GM12874 (cell line): ENCODE data around the gene PPP1R15B.

Experiments used
- TF ChIP-seq, protein P1 (sequence below): IDR thresholded peaks from 2 replicates; pipeline ENCODE4 v1.5.1; 2011; ENCODE audit warnings: low read depth, mild to moderate bottlenecking, control low read depth, low read length, moderate library complexity; ENCODE audit not compliant: insufficient read depth

PPP1R15B gene

GRCh38 chr1:204384636-204385352 is 26.8 kb downstream of the PPP1R15B start:
- TF ChIP-seq, protein P1, sequence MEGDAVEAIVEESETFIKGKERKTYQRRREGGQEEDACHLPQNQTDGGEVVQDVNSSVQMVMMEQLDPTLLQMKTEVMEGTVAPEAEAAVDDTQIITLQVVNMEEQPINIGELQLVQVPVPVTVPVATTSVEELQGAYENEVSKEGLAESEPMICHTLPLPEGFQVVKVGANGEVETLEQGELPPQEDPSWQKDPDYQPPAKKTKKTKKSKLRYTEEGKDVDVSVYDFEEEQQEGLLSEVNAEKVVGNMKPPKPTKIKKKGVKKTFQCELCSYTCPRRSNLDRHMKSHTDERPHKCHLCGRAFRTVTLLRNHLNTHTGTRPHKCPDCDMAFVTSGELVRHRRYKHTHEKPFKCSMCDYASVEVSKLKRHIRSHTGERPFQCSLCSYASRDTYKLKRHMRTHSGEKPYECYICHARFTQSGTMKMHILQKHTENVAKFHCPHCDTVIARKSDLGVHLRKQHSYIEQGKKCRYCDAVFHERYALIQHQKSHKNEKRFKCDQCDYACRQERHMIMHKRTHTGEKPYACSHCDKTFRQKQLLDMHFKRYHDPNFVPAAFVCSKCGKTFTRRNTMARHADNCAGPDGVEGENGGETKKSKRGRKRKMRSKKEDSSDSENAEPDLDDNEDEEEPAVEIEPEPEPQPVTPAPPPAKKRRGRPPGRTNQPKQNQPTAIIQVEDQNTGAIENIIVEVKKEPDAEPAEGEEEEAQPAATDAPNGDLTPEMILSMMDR: no peak

DNA sequence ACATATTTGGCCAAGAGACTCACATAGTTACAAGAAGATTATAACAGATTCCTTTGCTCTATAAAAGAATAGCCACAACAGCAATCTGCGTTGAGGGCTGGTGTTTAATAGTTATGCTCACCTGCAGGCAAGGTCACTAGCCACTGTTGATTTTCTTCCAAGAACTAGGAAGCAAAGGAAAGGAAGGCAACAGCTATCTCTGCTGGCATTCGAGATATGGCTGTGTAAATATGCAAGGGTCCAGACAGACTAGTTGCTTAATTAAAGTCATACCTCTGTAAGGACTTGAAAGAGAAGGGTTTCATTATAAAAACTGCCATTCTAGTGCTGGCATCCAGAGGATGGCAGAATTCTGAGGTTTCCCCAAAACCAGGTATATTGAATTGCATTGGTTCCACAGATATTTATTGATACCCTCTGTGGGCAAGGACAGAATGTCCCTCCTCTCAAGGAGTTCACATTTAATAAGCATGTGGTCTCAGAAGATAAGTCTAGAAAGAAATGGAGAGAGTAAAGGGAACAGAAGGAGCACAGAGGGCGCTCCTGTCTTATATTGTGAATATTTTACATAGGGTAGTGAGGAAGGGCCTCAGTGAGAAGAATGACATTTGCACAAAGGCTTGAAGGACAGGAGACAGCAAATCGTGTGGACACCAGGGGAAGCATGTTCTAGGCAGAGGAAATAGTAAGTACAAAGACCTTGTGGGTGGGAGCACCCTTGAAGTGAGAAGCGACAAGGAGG is 28.3 kb downstream of the PPP1R15B start:
- TF ChIP-seq, protein P1: no peak

GRCh38 chr1:204382714-204383083 is 28.9 kb downstream of the PPP1R15B start:
- TF ChIP-seq, protein P1: no peak

DNA sequence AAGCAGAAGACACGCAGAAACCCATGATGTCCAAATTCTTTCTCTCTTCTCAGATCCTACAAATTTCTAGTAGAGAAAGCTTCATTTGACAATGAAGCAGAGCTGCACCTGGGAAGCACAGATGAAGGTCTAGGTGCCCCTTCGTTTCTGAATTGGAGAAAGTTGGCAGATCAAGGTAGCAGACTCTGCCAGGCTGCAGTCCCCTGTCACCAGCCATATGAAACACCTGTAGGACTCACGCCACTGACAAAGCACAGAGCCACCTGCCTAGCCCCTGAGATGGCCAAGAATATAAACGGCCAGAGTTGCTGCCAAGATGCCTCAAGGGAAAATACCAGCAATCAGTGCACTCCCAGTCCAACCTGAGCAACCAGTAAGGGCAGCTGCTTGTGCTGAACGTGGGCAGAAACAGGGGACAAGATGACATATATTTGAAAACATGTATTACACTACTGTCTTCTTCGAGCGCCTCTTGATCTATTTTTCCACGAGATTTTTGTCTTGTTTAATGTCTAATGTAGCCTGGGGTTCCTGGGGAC is 31.3 kb downstream of the PPP1R15B start:
- TF ChIP-seq, protein P1: no peak

- TF ChIP-seq, protein P1: no peak
Observed at GRCh38 chr1:204377800-204378668, 33.6 kb downstream of the PPP1R15B start.

DNA sequence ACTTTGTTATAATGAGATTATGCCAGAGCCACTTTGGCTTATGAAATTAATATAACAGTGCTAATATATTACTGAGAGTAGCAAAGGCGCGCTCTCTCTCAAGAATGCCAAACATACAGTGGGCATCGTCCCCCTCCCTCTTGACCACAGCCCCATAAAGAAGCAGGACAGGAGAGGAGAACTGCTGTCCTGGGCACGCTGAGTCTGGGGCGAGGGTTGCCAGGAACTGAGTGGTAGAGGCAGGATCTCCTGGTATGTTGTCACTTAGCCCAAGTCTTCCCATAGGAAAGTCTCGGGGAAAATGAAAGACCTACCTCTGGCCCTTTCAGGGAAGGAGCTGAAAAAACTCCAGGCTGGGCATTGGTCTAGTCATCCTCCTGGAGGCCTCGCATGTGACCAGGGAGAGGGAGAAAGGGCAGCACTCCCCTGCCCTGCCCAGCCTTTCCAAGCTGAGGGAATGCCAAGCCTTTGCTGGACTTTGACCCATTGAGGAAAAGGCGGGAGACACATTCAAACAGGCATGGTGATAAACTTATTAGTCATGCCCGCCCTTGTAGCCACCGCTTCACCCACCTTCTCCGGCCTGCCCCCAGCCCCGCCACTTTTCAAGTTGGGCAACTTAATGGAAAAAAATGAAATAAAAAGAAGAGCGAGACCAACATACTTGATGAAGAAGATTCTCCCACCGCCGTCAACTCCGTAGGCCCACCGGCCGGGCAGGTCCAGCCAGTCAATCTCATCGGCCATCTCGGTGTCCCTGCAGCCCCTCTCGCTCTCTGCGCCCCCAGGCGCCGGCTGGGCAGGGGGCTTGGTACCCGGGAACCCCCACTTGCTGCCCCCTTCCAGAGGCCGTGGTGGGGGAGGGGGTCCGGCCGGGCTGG is 34.5 kb downstream of the PPP1R15B start:
- TF ChIP-seq, protein P1: no peak
